ENCODE measurements around the gene MAGEC2. TPM values are rescaled to one million over a fixed set of nuclear protein-coding genes. Genes with fewer than 3 reads are reported as not detected.

MAGEC2 gene
- total RNA-seq = not detected

- no peak for DNase-seq (ENCODE audit: extremely low spot score in 2 of 2)
- no peak within 1 kb of the TSS for H3K27ac ChIP-seq
- H3K9me3 ChIP-seq = no peaks in the 10 kb centered on the region
- TF ChIP-seq POLR2AphosphoS5 (IDR thresholded peaks at IDR 0.05; ENCODE audit: insufficient read depth in 1 of 2, low read depth in 1 of 2) = no peak
- TF ChIP-seq POLR2A (IDR thresholded peaks at IDR 0.05) = no peak
- no peak for TF ChIP-seq CTCF (IDR thresholded peaks at IDR 0.05)
- H3K4me3 ChIP-seq = no peak within 1 kb of the TSS
- H3K4me1 ChIP-seq = no peaks in the 10 kb centered on the region
- H3K27me3 ChIP-seq = no peaks in the 10 kb centered on the region
- no peaks in the 10 kb centered on the region for H3K36me3 ChIP-seq
- intact Hi-C loops (cut with DNase I) = no loop called here
Measured at GRCh38 chrX:142204522-142205433, at the start of gene MAGEC2. TSS of gene MAGEC2 (minus strand) at chrX:142205290. CDS start at chrX:142203987, 1,303 bp downstream.

- no peak overlapping the region for H3K4me3 ChIP-seq
- no peaks in the 10 kb centered on the region for H3K4me1 ChIP-seq
- no peak overlapping the region for H3K27ac ChIP-seq
- intact Hi-C loops (cut with DNase I) = no loop called here
- no peaks in the 10 kb centered on the region for H3K9me3 ChIP-seq
- no peak for DNase-seq (ENCODE audit: extremely low spot score in 2 of 2)
- no peak for TF ChIP-seq POLR2AphosphoS5 (IDR thresholded peaks at IDR 0.05; ENCODE audit: insufficient read depth in 1 of 2, low read depth in 1 of 2)
- TF ChIP-seq CTCF (IDR thresholded peaks at IDR 0.05) = no peak
- TF ChIP-seq POLR2A (IDR thresholded peaks at IDR 0.05) = no peak
- H3K27me3 ChIP-seq = no peaks in the 10 kb centered on the region
- no peaks in the 10 kb centered on the region for H3K36me3 ChIP-seq
Measured at GRCh38 chrX:142251680-142252079, 46.6 kb upstream of the MAGEC2 start.

- no peak overlapping the region for H3K27ac ChIP-seq
- no peak overlapping the region for H3K4me3 ChIP-seq
- H3K9me3 ChIP-seq = no peaks in the 10 kb centered on the region
- no peaks in the 10 kb centered on the region for H3K27me3 ChIP-seq
- H3K4me1 ChIP-seq = no peaks in the 10 kb centered on the region
- intact Hi-C loops (cut with DNase I) = no loop called here
- no peaks in the 10 kb centered on the region for H3K36me3 ChIP-seq
- no peak for TF ChIP-seq POLR2AphosphoS5 (IDR thresholded peaks at IDR 0.05; ENCODE audit: insufficient read depth in 1 of 2, low read depth in 1 of 2)
- no peak for TF ChIP-seq CTCF (IDR thresholded peaks at IDR 0.05)
- no peak for TF ChIP-seq POLR2A (IDR thresholded peaks at IDR 0.05)
- no peak for DNase-seq (ENCODE audit: extremely low spot score in 2 of 2)
Measured at GRCh38 chrX:142251202-142251601, 46.1 kb upstream of the MAGEC2 start.

GRCh38 chrX:142250502-142250901 is 45.4 kb upstream of the MAGEC2 start:
- TF ChIP-seq POLR2AphosphoS5 (IDR thresholded peaks at IDR 0.05; ENCODE audit: insufficient read depth in 1 of 2, low read depth in 1 of 2) (no peak), POLR2A (IDR thresholded peaks at IDR 0.05) (no peak), CTCF (IDR thresholded peaks at IDR 0.05) (no peak)
- no peaks in the 10 kb centered on the region for H3K36me3 ChIP-seq
- H3K27me3 ChIP-seq = no peaks in the 10 kb centered on the region
- no peak overlapping the region for H3K27ac ChIP-seq
- intact Hi-C loops (cut with DNase I) = no loop called here
- H3K9me3 ChIP-seq = no peaks in the 10 kb centered on the region
- no peak overlapping the region for H3K4me3 ChIP-seq
- no peak for DNase-seq (ENCODE audit: extremely low spot score in 2 of 2)
- H3K4me1 ChIP-seq = no peaks in the 10 kb centered on the region

- Histone ChIP-seq H3K27ac (no peak overlapping the region), H3K4me3 (no peak overlapping the region), H3K36me3 (no peaks in the 10 kb centered on the region), H3K4me1 (no peaks in the 10 kb centered on the region), H3K9me3 (no peaks in the 10 kb centered on the region), H3K27me3 (no peaks in the 10 kb centered on the region)
- DNase-seq (ENCODE audit: extremely low spot score in 2 of 2) = no peak
- no peak for TF ChIP-seq POLR2AphosphoS5 (IDR thresholded peaks at IDR 0.05; ENCODE audit: insufficient read depth in 1 of 2, low read depth in 1 of 2)
- TF ChIP-seq CTCF (IDR thresholded peaks at IDR 0.05) = no peak
- TF ChIP-seq POLR2A (IDR thresholded peaks at IDR 0.05) = no peak
- intact Hi-C loops (cut with DNase I) = no loop called here
Measured at GRCh38 chrX:142249721-142250120, 44.6 kb upstream of the MAGEC2 start.

All from vagina (tissue), 2 donors.